NCI-H2107 treated with DMSO at 0.1 percent for 48 hours (cell line): ENCODE measurements around the gene CPED1.

ENCODE experiments used
- DNase-seq: peaks from one replicate; lab custom pipeline; 2025; ENCODE audit not compliant: unreplicated experiment; lab: John Stamatoyannopoulos, UW

Gene CPED1

DNA sequence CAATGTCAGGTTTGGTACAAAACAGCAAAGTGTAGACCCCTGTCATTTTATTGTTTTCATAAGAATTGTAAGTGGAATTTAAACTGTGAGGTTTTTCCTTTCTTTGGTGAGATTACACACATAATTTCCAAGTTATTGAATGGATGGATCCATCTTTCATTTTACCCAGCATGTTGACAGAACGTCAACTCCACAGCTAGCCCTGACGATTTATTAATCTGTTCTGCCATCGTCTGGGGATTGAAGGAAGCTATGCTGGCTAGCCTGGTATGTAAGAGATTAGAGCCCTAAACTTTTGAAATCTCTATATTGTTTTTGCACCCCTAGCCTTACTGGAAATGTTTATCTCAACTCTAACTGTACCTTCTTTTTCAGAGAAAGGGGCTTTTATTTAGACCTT, 348.9 kb downstream of the CPED1 start:
- DNase-seq = peak; percentile 39

- no peak for DNase-seq
Observed at GRCh38 chr7:121339082-121339481, 350.6 kb downstream of the CPED1 start.

DNA sequence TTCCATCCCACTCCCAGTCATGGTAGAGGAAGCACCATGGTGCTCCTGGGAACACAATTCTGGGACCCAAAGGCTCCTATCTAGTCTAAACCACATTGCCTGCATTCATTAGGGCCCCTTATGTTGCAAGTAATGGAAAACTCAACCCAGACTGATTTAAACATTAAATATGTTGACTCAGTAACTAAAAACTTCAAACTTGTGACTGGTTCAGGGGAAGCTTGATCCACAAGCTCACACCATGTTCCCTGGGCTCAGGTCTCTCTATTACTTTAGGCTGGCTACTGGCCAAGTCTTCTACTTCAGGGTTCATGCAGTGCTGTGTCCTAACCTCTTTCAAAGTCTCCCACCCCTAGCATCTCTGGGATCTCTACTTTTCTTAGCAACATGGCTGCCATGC, 353.4 kb downstream of the CPED1 start:
- no peak for DNase-seq

- no peak for DNase-seq
Observed at GRCh38 chr7:121342631-121343030, 354.1 kb downstream of the CPED1 start.

- DNase-seq = no peak
Observed at GRCh38 chr7:121343302-121343701, 354.8 kb downstream of the CPED1 start.

- no peak for DNase-seq
Observed at GRCh38 chr7:121344093-121344492, 355.6 kb downstream of the CPED1 start.

GRCh38 chr7:121344497-121344896, 356.0 kb downstream of the CPED1 start:
- DNase-seq = no peak
